Measurements from ENCODE around the gene TOP3B.

TOP3B gene

GRCh38 chr22:21938906-21939305, 43.7 kb downstream of the TOP3B start:
- Histone ChIP-seq H3K27me3 (ENCODE audit: insufficient read depth, low read length) (no peaks in the 10 kb centered on the region), H3K4me3 (ENCODE audit: low read length) (peak overlapping the region; percentile 51), H2AFZ (ENCODE audit: low read depth, low read length) (no peak overlapping the region), H3K9me3 (ENCODE audit: low read length) (no peaks in the 10 kb centered on the region), H3K4me1 (ENCODE audit: insufficient read depth, low read length) (peaks cover 22% of the 10 kb centered on the region), H3K36me3 (ENCODE audit: insufficient read depth, low read length) (peaks cover 7% of the 10 kb centered on the region)

- Histone ChIP-seq H3K36me3 (ENCODE audit: insufficient read depth, low read length) (peaks cover 8% of the 10 kb centered on the region), H3K9me3 (ENCODE audit: low read length) (no peaks in the 10 kb centered on the region), H3K4me1 (ENCODE audit: insufficient read depth, low read length) (peaks cover 22% of the 10 kb centered on the region), H3K4me3 (ENCODE audit: low read length) (peak overlapping the region; percentile 51), H2AFZ (ENCODE audit: low read depth, low read length) (peak overlapping the region; percentile 53), H3K27me3 (ENCODE audit: insufficient read depth, low read length) (no peaks in the 10 kb centered on the region)
These were observed 44.3 kb downstream of the TOP3B start for GRCh38 chr22:21938071-21938822.

GRCh38 chr22:21937821-21938070, 44.8 kb downstream of the TOP3B start:
- Histone ChIP-seq H3K4me3 (ENCODE audit: low read length) (peak overlapping the region; percentile 51), H3K4me1 (ENCODE audit: insufficient read depth, low read length) (peaks cover 22% of the 10 kb centered on the region), H2AFZ (ENCODE audit: low read depth, low read length) (no peak overlapping the region), H3K36me3 (ENCODE audit: insufficient read depth, low read length) (peaks cover 13% of the 10 kb centered on the region), H3K9me3 (ENCODE audit: low read length) (no peaks in the 10 kb centered on the region), H3K27me3 (ENCODE audit: insufficient read depth, low read length) (no peaks in the 10 kb centered on the region)

- Histone ChIP-seq H3K4me3 (ENCODE audit: low read length) (peak overlapping the region; percentile 51), H3K36me3 (ENCODE audit: insufficient read depth, low read length) (peaks cover 16% of the 10 kb centered on the region), H3K4me1 (ENCODE audit: insufficient read depth, low read length) (peaks cover 22% of the 10 kb centered on the region), H3K9me3 (ENCODE audit: low read length) (no peaks in the 10 kb centered on the region), H3K27me3 (ENCODE audit: insufficient read depth, low read length) (no peaks in the 10 kb centered on the region), H2AFZ (ENCODE audit: low read depth, low read length) (no peak overlapping the region)
These were observed 45.4 kb downstream of the TOP3B start for GRCh38 chr22:21937041-21937820.

GRCh38 chr22:21936151-21936775, 46.3 kb downstream of the TOP3B start:
- no peaks in the 10 kb centered on the region for H3K9me3 ChIP-seq (ENCODE audit: low read length)
- peaks cover 22% of the 10 kb centered on the region for H3K4me1 ChIP-seq (ENCODE audit: insufficient read depth, low read length)
- H3K36me3 ChIP-seq (ENCODE audit: insufficient read depth, low read length): peaks cover 16% of the 10 kb centered on the region
- no peak overlapping the region for H3K4me3 ChIP-seq (ENCODE audit: low read length)
- no peak overlapping the region for H2AFZ ChIP-seq (ENCODE audit: low read depth, low read length)
- H3K27me3 ChIP-seq (ENCODE audit: insufficient read depth, low read length): no peaks in the 10 kb centered on the region

- Histone ChIP-seq H3K4me3 (ENCODE audit: low read length) (no peak overlapping the region), H3K36me3 (ENCODE audit: insufficient read depth, low read length) (peaks cover 38% of the 10 kb centered on the region)
These were observed 48.7 kb downstream of the TOP3B start for GRCh38 chr22:21933910-21934309.

GRCh38 chr22:21933413-21933812, 49.2 kb downstream of the TOP3B start:
- no peaks in the 10 kb centered on the region for H3K27me3 ChIP-seq (ENCODE audit: insufficient read depth, low read length)
- no peaks in the 10 kb centered on the region for H3K9me3 ChIP-seq (ENCODE audit: low read length)
- peaks cover 10% of the 10 kb centered on the region for H3K4me1 ChIP-seq (ENCODE audit: insufficient read depth, low read length)
- H3K36me3 ChIP-seq (ENCODE audit: insufficient read depth, low read length): peaks cover 41% of the 10 kb centered on the region
- H3K4me3 ChIP-seq (ENCODE audit: low read length): no peak overlapping the region
- H2AFZ ChIP-seq (ENCODE audit: low read depth, low read length): no peak overlapping the region

More at GRCh38 chr22:21933910-21934309, 48.7 kb downstream of the TOP3B start:
- Histone ChIP-seq H2AFZ (ENCODE audit: low read depth, low read length) (no peak overlapping the region), H3K27me3 (ENCODE audit: insufficient read depth, low read length) (no peaks in the 10 kb centered on the region), H3K4me1 (ENCODE audit: insufficient read depth, low read length) (peaks cover 13% of the 10 kb centered on the region), H3K9me3 (ENCODE audit: low read length) (no peaks in the 10 kb centered on the region)

- Histone ChIP-seq H3K36me3 (ENCODE audit: insufficient read depth, low read length) (peaks cover 45% of the 10 kb centered on the region), H3K4me3 (ENCODE audit: low read length) (no peak overlapping the region), H2AFZ (ENCODE audit: low read depth, low read length) (no peak overlapping the region), H3K9me3 (ENCODE audit: low read length) (no peaks in the 10 kb centered on the region), H3K4me1 (ENCODE audit: insufficient read depth, low read length) (peaks cover 4% of the 10 kb centered on the region), H3K27me3 (ENCODE audit: insufficient read depth, low read length) (no peaks in the 10 kb centered on the region)
These were observed 50.2 kb downstream of the TOP3B start for GRCh38 chr22:21932347-21932746.

GRCh38 chr22:21931056-21931455, 51.5 kb downstream of the TOP3B start:
- peaks cover 45% of the 10 kb centered on the region for H3K36me3 ChIP-seq (ENCODE audit: insufficient read depth, low read length)
- H3K4me3 ChIP-seq (ENCODE audit: low read length): no peak overlapping the region
- H2AFZ ChIP-seq (ENCODE audit: low read depth, low read length): no peak overlapping the region
- no peaks in the 10 kb centered on the region for H3K4me1 ChIP-seq (ENCODE audit: insufficient read depth, low read length)
- H3K9me3 ChIP-seq (ENCODE audit: low read length): no peaks in the 10 kb centered on the region
- no peaks in the 10 kb centered on the region for H3K27me3 ChIP-seq (ENCODE audit: insufficient read depth, low read length)

GRCh38 chr22:21929253-21929652, 53.3 kb downstream of the TOP3B start:
- no peak overlapping the region for H3K4me3 ChIP-seq (ENCODE audit: low read length)
- H2AFZ ChIP-seq (ENCODE audit: low read depth, low read length): no peak overlapping the region
- no peaks in the 10 kb centered on the region for H3K27me3 ChIP-seq (ENCODE audit: insufficient read depth, low read length)
- no peaks in the 10 kb centered on the region for H3K9me3 ChIP-seq (ENCODE audit: low read length)
- H3K4me1 ChIP-seq (ENCODE audit: insufficient read depth, low read length): no peaks in the 10 kb centered on the region
- peaks cover 43% of the 10 kb centered on the region for H3K36me3 ChIP-seq (ENCODE audit: insufficient read depth, low read length)

- H3K36me3 ChIP-seq (ENCODE audit: insufficient read depth, low read length): peaks cover 40% of the 10 kb centered on the region
These were observed 54.5 kb downstream of the TOP3B start for GRCh38 chr22:21928048-21928447.

GRCh38 chr22:21927174-21927823, 55.3 kb downstream of the TOP3B start:
- Histone ChIP-seq H3K9me3 (ENCODE audit: low read length) (no peaks in the 10 kb centered on the region), H3K4me1 (ENCODE audit: insufficient read depth, low read length) (no peaks in the 10 kb centered on the region), H3K4me3 (ENCODE audit: low read length) (no peak overlapping the region), H3K36me3 (ENCODE audit: insufficient read depth, low read length) (peaks cover 32% of the 10 kb centered on the region), H3K27me3 (ENCODE audit: insufficient read depth, low read length) (no peaks in the 10 kb centered on the region), H2AFZ (ENCODE audit: low read depth, low read length) (no peak overlapping the region)

More at GRCh38 chr22:21928048-21928447, 54.5 kb downstream of the TOP3B start:
- Histone ChIP-seq H2AFZ (ENCODE audit: low read depth, low read length) (no peak overlapping the region), H3K9me3 (ENCODE audit: low read length) (no peaks in the 10 kb centered on the region), H3K27me3 (ENCODE audit: insufficient read depth, low read length) (no peaks in the 10 kb centered on the region), H3K4me3 (ENCODE audit: low read length) (no peak overlapping the region), H3K4me1 (ENCODE audit: insufficient read depth, low read length) (no peaks in the 10 kb centered on the region)

GRCh38 chr22:21926728-21927127, 55.9 kb downstream of the TOP3B start:
- H3K36me3 ChIP-seq (ENCODE audit: insufficient read depth, low read length): peaks cover 32% of the 10 kb centered on the region
- H2AFZ ChIP-seq (ENCODE audit: low read depth, low read length): no peak overlapping the region

More at GRCh38 chr22:21926728-21927127, 55.9 kb downstream of the TOP3B start:
- no peaks in the 10 kb centered on the region for H3K4me1 ChIP-seq (ENCODE audit: insufficient read depth, low read length)
- no peaks in the 10 kb centered on the region for H3K27me3 ChIP-seq (ENCODE audit: insufficient read depth, low read length)
- no peaks in the 10 kb centered on the region for H3K9me3 ChIP-seq (ENCODE audit: low read length)
- no peak overlapping the region for H3K4me3 ChIP-seq (ENCODE audit: low read length)
